Ishikawa (cell line): ENCODE results near the gene AMPD2.
A peak's percentile ranks its signal among the peaks of the same experiment; 100 is the strongest.

ENCODE experiments used
- CEBPB ChIP-seq: IDR thresholded peaks from 2 replicates; pipeline ENCODE4 v1.6.1; 2012
- CREB1 ChIP-seq: IDR thresholded peaks from 2 replicates; pipeline ENCODE4 v1.6.1; 2012; ENCODE audit warnings: low read depth
- EGR1 ChIP-seq: IDR thresholded peaks from 2 replicates; pipeline ENCODE4 v1.6.1; 2012
- EP300 ChIP-seq: IDR thresholded peaks from 2 replicates; pipeline ENCODE4 v1.6.1; 2012; ENCODE audit warnings: borderline replicate concordance
- FOXM1 ChIP-seq: IDR thresholded peaks from 2 replicates; pipeline ENCODE4 v1.6.1; 2012; ENCODE audit warnings: low read depth, borderline replicate concordance
- MAX ChIP-seq: IDR thresholded peaks from 2 replicates; pipeline ENCODE4 v1.6.1; 2012
- NFIC ChIP-seq: IDR thresholded peaks from 2 replicates; pipeline ENCODE4 v1.6.1; 2012
- RAD21 ChIP-seq: IDR thresholded peaks from 2 replicates; pipeline ENCODE4 v1.6.1; 2012; ENCODE audit warnings: low read depth
- REST ChIP-seq: IDR thresholded peaks from 2 replicates; pipeline ENCODE4 v1.6.1; 2012; ENCODE audit warnings: low read depth, mild to moderate bottlenecking
- TAF1 ChIP-seq: IDR thresholded peaks from 2 replicates; pipeline ENCODE4 v1.6.1; 2012; ENCODE audit warnings: low read depth, mild to moderate bottlenecking
- TCF12 ChIP-seq: IDR thresholded peaks from 2 replicates; pipeline ENCODE4 v1.6.1; 2012; ENCODE audit warnings: low read depth
- TEAD4 ChIP-seq: IDR thresholded peaks from 2 replicates; pipeline ENCODE4 v1.6.1; 2012
- USF1 ChIP-seq: IDR thresholded peaks from 2 replicates; pipeline ENCODE4 v1.6.1; 2012
- YY1 ChIP-seq: IDR thresholded peaks from 2 replicates; pipeline ENCODE4 v1.6.1; 2012; ENCODE audit warnings: low read depth
- ZBTB7A ChIP-seq: IDR thresholded peaks from 2 replicates; pipeline ENCODE4 v1.6.1; 2012; ENCODE audit warnings: low read depth

The AMPD2 gene

GRCh38 chr1:109626682-109627408 is 7.2 kb downstream of the AMPD2 start:
- TF ChIP-seq TAF1 (no peak), CREB1 (no peak), RAD21 (no peak)

- TF ChIP-seq CEBPB, result no peak
- no peak; the same call in 1 of the 2 replicates for TF ChIP-seq MAX
- no peak for TF ChIP-seq NFIC
- TF ChIP-seq EGR1, result no peak
- no peak for TF ChIP-seq REST
- no peak for TF ChIP-seq USF1
- no peak for TF ChIP-seq YY1
- TF ChIP-seq TEAD4, result no peak
- TF ChIP-seq TAF1, result no peak
Observed at GRCh38 chr1:109627692-109628399, 8.2 kb downstream of the AMPD2 start.

DNA sequence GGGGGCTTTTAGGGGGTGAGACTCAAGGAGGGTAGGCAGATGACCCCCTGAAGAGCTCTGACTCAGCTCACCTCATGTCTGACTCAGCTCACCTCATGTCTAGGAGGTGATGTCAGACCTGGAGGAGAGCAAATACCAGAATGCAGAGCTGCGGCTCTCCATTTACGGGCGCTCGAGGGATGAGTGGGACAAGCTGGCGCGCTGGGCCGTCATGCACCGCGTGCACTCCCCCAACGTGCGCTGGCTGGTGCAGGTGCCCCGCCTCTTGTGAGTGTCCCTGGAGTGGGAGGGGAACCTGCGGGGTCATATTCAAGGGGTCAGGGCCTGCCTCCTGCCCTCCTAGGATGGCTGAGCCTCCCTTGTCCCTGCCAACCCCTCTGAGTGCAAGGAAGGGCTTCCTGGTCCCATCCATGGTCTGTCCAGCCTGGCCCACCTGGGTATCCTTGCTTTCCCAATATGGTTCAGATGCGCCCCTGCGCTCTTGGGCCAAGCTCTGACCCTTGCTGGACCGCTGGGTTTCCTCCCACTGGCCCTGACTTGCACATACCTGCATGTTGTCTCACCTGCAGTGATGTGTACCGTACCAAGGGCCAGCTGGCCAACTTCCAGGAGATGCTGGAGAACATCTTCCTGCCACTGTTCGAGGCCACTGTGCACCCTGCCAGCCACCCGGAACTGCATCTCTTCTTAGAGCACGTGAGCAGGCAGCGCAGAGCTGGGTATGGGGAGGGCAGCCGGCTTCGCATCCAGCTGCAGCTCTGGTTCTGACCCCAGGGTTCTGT is 9.1 kb downstream of the AMPD2 start:
- no peak for TF ChIP-seq USF1
- no peak for TF ChIP-seq TEAD4
- TF ChIP-seq TCF12, result no peak
- TF ChIP-seq ZBTB7A, result no peak
- TF ChIP-seq CEBPB, result no peak
- no peak for TF ChIP-seq YY1
- 0 out of 2 replicates have a peak, but pooled peaks have one; percentile 2 for TF ChIP-seq MAX
- TF ChIP-seq EGR1, result no peak
- TF ChIP-seq REST, result no peak
- no peak for TF ChIP-seq CREB1
- TF ChIP-seq RAD21, result no peak
- TF ChIP-seq EP300, result 0 out of 2 replicates have a peak, but pooled peaks have one; percentile 14
- TF ChIP-seq FOXM1, result no peak
- no peak for TF ChIP-seq TAF1
- no peak for TF ChIP-seq NFIC

GRCh38 chr1:109629372-109630030 is 9.9 kb downstream of the AMPD2 start:
- TF ChIP-seq CEBPB (no peak), TEAD4 (no peak), MAX (no peak), NFIC (no peak), FOXM1 (no peak), ZBTB7A (no peak), YY1 (no peak), USF1 (no peak), EP300 (no peak), REST (no peak), EGR1 (no peak), TAF1 (no peak)
